SU-DHL-6 (cell line): ENCODE data around the gene SCYGR6.
"Not testable (repeated sequence)": the region's sequence is repeated elsewhere in the genome, so short reads cannot be mapped to it uniquely, and the experiment has no call there.

ENCODE experiments used
- H2AFZ ChIP-seq: fragments of 200-600 bp; sonication (generic); 2 replicates; pipeline ENCODE4 v1.6.1; 2014; ENCODE audit warnings: low read depth, mild to moderate bottlenecking, moderate library complexity, mixed read lengths, antibody characterized with exemption, low read length; ENCODE audit not compliant: severe bottlenecking
- H3F3A ChIP-seq: fragments of 200-600 bp; shearing (Covaris generic); 2 replicates; pipeline ENCODE4 v1.6.0; 2016; ENCODE audit warnings: antibody characterized with exemption, mild to moderate bottlenecking; ENCODE audit not compliant: insufficient read depth
- H3K27ac ChIP-seq: fragments of 200-600 bp; sonication (generic); 2 replicates; pipeline ENCODE4 v1.5.1; 2016; ENCODE audit warnings: low read depth, mild to moderate bottlenecking, low read length, moderate library complexity, mixed read lengths
- H3K27me3 ChIP-seq: fragments of 200-600 bp; sonication (generic), shearing (Covaris generic); 2 replicates; pipeline ENCODE4 v1.6.0; 2014; ENCODE audit warnings: mild to moderate bottlenecking, low read length
- H3K36me3 ChIP-seq: fragments of 200-600 bp; sonication (generic); 2 replicates; pipeline ENCODE4 v1.6.1; 2014; ENCODE audit warnings: mild to moderate bottlenecking, low read length, mixed read lengths
- H3K4me2 ChIP-seq: fragments of 300-600, 200-600 bp; shearing (Covaris generic), sonication (generic); 2 replicates; pipeline ENCODE4 v1.6.0; 2014; ENCODE audit warnings: low read length, low read depth, mild to moderate bottlenecking; ENCODE audit not compliant: poor library complexity, severe bottlenecking
- H3K4me3 ChIP-seq: fragments of 200-600 bp; sonication (generic); 2 replicates; pipeline ENCODE4 v1.5.1; 2014; ENCODE audit warnings: antibody characterized with exemption, low read length, mild to moderate bottlenecking, mixed read lengths; ENCODE audit not compliant: insufficient read depth, poor library complexity, severe bottlenecking
- H3K79me2 ChIP-seq: fragments of 200-600 bp; sonication (generic); 2 replicates; pipeline ENCODE4 v1.6.1; 2014; ENCODE audit warnings: mild to moderate bottlenecking, low read length, moderate library complexity; ENCODE audit not compliant: insufficient read depth
- H3K9ac ChIP-seq: fragments of 200-600 bp; sonication (generic); 2 replicates; pipeline ENCODE4 v1.7.0; 2014; ENCODE audit warnings: mild to moderate bottlenecking, low read length
- H3K9me2 ChIP-seq: fragments of 200-600 bp; sonication (generic); replicated peaks from 2 replicates; pipeline ENCODE4 v1.6.1; 2014; ENCODE audit warnings: low read length; ENCODE audit not compliant: insufficient read depth
- H3K9me3 ChIP-seq: fragments of 200-600 bp; sonication (generic); 2 replicates; pipeline ENCODE4 v1.6.1; 2014; ENCODE audit warnings: low read length, mixed read lengths; ENCODE audit not compliant: insufficient read depth
- H4K20me1 ChIP-seq: fragments of 200-600 bp; sonication (generic); 2 replicates; pipeline ENCODE4 v1.6.1; 2014; ENCODE audit warnings: low read depth, mild to moderate bottlenecking, antibody characterized with exemption, low read length, moderate library complexity, mixed read lengths
- EZH2phosphoT487 ChIP-seq: fragments of 200-600 bp; sonication (generic), shearing (Covaris generic); conservative IDR thresholded peaks from 2 replicates; pipeline ENCODE4 v1.6.1; 2018; ENCODE audit warnings: mild to moderate bottlenecking, antibody characterized with exemption, low read length, moderate library complexity, mixed read lengths
- TF ChIP-seq, protein P1 (sequence below): fragments of 200-600 bp; sonication (generic); IDR thresholded peaks from one replicate; pipeline ENCODE4 v1.5.1; 2017; ENCODE audit warnings: antibody characterized with exemption, mild to moderate bottlenecking, low read length, moderate library complexity; ENCODE audit not compliant: insufficient read depth, poor library complexity, severe bottlenecking

The SCYGR6 gene

GRCh38 chr2:227728035-227728434 lies 3.5 kb upstream of the SCYGR6 start, which contains the start of gene SCYGR7:
SCYGR7 (plus strand) TSS chr2:227728335; CDS start chr2:227728335, 0 bp downstream.
- Histone ChIP-seq H2AFZ (no peak within 1 kb of the TSS), H3K27ac (no peak within 1 kb of the TSS), H3K9me3 (no peaks in the 10 kb centered on the region), H3F3A (no peaks in the 10 kb centered on the region), H3K4me3 (no peak within 1 kb of the TSS), H4K20me1 (no peaks in the 10 kb centered on the region), H3K27me3 (no peaks in the 10 kb centered on the region), H3K4me2 (no peak within 1 kb of the TSS), H3K36me3 (no peaks in the 10 kb centered on the region), H3K9me2 (no peaks in the 10 kb centered on the region), H3K9ac (no peak within 1 kb of the TSS), H3K79me2 (no peaks in the 10 kb centered on the region)
- no peak for TF ChIP-seq EZH2phosphoT487
- TF ChIP-seq, protein P1, sequence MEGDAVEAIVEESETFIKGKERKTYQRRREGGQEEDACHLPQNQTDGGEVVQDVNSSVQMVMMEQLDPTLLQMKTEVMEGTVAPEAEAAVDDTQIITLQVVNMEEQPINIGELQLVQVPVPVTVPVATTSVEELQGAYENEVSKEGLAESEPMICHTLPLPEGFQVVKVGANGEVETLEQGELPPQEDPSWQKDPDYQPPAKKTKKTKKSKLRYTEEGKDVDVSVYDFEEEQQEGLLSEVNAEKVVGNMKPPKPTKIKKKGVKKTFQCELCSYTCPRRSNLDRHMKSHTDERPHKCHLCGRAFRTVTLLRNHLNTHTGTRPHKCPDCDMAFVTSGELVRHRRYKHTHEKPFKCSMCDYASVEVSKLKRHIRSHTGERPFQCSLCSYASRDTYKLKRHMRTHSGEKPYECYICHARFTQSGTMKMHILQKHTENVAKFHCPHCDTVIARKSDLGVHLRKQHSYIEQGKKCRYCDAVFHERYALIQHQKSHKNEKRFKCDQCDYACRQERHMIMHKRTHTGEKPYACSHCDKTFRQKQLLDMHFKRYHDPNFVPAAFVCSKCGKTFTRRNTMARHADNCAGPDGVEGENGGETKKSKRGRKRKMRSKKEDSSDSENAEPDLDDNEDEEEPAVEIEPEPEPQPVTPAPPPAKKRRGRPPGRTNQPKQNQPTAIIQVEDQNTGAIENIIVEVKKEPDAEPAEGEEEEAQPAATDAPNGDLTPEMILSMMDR = no peak

GRCh38 chr2:227722821-227723220 lies 1.7 kb downstream of the SCYGR6 start:
- H4K20me1 ChIP-seq, H2AFZ ChIP-seq, H3F3A ChIP-seq, H3K36me3 ChIP-seq, H3K9me2 ChIP-seq, H3K9ac ChIP-seq, H3K27ac ChIP-seq, H3K9me3 ChIP-seq, H3K4me3 ChIP-seq, H3K27me3 ChIP-seq, H3K4me2 ChIP-seq, H3K79me2 ChIP-seq: not testable (repeated sequence)

DNA sequence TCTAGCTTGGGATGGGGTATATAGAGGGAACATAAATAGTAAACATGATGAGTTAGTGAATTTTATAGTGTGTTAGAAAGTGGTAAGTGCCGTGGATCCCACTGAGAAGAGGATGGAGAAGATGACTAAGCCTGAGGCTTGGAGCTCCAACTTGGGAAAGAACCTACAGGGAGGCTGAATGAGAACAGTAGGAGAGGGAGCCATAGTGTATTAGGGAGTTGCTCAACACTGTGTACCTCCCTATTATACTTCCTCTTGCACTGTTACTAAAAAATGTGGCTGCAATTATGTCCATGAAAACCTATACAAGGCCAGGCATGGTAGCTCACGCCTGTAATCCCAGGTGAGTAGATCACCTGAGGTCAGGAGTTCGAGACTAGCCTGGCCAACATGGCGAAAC lies 3.9 kb downstream of the SCYGR6 start:
- no peak overlapping the region for H3K27ac ChIP-seq
- no peak overlapping the region for H3K4me3 ChIP-seq
- H2AFZ ChIP-seq = no peak overlapping the region
- H3K9me2 ChIP-seq = no peaks in the 10 kb centered on the region
- H3K79me2 ChIP-seq = no peaks in the 10 kb centered on the region
- H3K36me3 ChIP-seq = no peaks in the 10 kb centered on the region
- no peaks in the 10 kb centered on the region for H3K27me3 ChIP-seq
- H3K4me2 ChIP-seq = no peak overlapping the region
- H3K9me3 ChIP-seq = no peaks in the 10 kb centered on the region
- TF ChIP-seq, protein P1 = no peak
- TF ChIP-seq EZH2phosphoT487 = no peak
- no peaks in the 10 kb centered on the region for H3F3A ChIP-seq
- no peak overlapping the region for H3K9ac ChIP-seq
- no peaks in the 10 kb centered on the region for H4K20me1 ChIP-seq

DNA sequence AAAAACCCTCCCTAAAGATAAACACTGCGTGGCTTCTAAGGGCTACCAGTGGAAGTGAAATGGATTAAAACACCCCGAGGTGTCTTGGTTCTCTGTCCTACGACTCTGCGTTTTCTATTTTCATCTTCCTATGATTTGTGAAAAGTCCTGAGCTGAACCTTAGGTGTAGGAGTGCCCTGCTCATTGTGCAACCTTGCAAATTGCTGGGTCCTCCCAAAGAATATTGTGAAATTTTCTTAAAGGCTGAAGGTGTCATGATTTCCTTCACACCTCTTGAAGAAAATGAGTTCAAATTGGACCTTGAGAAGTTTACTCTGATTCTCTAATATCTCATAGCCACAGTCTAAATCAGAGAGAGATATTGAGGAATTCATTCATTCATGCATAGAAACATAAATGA lies 4.9 kb downstream of the SCYGR6 start:
- Histone ChIP-seq H3K9ac (no peak overlapping the region), H3K4me3 (no peak overlapping the region), H3K79me2 (no peaks in the 10 kb centered on the region), H3K4me2 (no peak overlapping the region), H3K9me3 (no peaks in the 10 kb centered on the region), H3F3A (no peaks in the 10 kb centered on the region), H4K20me1 (no peaks in the 10 kb centered on the region), H3K27me3 (no peaks in the 10 kb centered on the region), H3K9me2 (no peaks in the 10 kb centered on the region), H3K36me3 (no peaks in the 10 kb centered on the region), H2AFZ (no peak overlapping the region), H3K27ac (no peak overlapping the region)
- no peak for TF ChIP-seq EZH2phosphoT487
- TF ChIP-seq, protein P1 = no peak
